Right ventricle myocardium superior (tissue), 1 donor: ENCODE results near the gene MED31. TPM values are rescaled to one million over a fixed set of nuclear protein-coding genes. Genes with fewer than 3 reads are reported as not detected.

Experiments
- ATAC-seq: fragments of 200-7000 bp; cut with Tn5 transposase; one replicate; pipeline ENCODE4 v1.9.1; 2020; ENCODE audit warnings: mild to moderate bottlenecking; ENCODE audit not compliant: poor library complexity
- DNase-seq: peaks from one replicate; pipeline ENCODE4 v3.0.0-alpha.2; 2020
- intact Hi-C: fragments of 100-400 bp; cut with DNase I; formaldehyde crosslinking; loops from one replicate; pipeline ENCODE4 v1.11.2; 2022
- total RNA-seq: library from RNA; stranded (reverse); fragmentation: NEBNext Ultra II Directional; extraction: Animal tissue kit (Norgen Biotek cat#: 25700); gene quantifications from one replicate; pipeline ENCODE4 v1.2.1, GENCODE V29; 2021
- donor health status: DM: no; HTN: yes; CAD: no; lungs with severe emphysema.

MED31 gene
- total RNA-seq, 1 donor from 2014 or later: 14.5 TPM

GRCh38 chr17:6638046-6638908 lies 13.1 kb downstream of the MED31 start:
- no peak for DNase-seq
- intact Hi-C loops: no loop called here
- ATAC-seq: no peak

GRCh38 chr17:6637458-6637840 lies 14.0 kb downstream of the MED31 start:
- no peak for DNase-seq
- intact Hi-C loops: no loop called here

GRCh38 chr17:6636616-6637457 lies 14.6 kb downstream of the MED31 start:
- DNase-seq (no peak), ATAC-seq (no peak)
- intact Hi-C loops: no loop called here

More at GRCh38 chr17:6637458-6637840, 14.0 kb downstream of the MED31 start:
- no peak for ATAC-seq

DNA sequence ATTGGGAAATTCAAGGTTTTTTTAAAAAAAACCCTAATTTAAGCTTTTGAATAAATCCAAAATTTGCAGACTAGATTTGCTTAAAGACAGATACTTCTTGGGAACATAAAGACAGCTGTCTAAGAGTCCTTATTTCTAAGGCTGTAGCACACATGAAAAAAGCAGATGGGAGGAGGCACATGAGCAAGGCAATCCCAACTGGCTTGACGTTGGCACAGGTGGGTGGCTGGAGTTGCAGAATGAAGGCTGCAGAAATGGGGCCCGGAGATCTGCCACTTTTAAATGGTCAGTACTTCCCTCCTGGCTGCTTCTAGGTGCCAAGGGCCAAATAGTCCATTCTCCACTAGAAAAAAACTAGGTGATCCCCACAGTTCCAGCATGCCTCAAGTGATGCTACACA lies 15.3 kb downstream of the MED31 start:
- ATAC-seq: no peak
- intact Hi-C loops: no loop called here
- DNase-seq: no peak

GRCh38 chr17:6633263-6633662 lies 18.1 kb downstream of the MED31 start:
- ATAC-seq: no peak
- intact Hi-C loops: no loop called here
- no peak for DNase-seq

GRCh38 chr17:6632530-6632929 lies 18.9 kb downstream of the MED31 start:
- ATAC-seq (peak; percentile 83), DNase-seq (no peak)
- intact Hi-C loops: no loop called here

DNA sequence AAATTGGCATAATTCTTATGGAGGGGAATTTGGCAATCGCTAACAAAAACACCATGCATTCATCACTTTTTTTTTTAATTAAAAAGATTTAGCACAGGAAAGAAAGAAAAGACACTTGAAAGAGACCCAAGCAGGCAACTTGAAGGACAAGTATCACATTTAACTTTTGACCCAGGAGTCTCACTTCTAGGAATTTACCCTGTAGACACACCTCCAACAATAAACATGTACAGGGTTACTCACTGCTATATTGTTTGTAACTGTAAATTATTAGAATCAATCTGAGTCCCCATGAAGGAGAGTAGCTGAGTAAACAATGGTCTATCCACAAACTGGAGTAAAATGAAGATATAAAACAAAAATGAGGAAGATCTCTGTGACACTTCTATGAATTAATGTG lies 21.0 kb downstream of the MED31 start:
- ATAC-seq (no peak), DNase-seq (no peak)
- intact Hi-C loops: no loop called here

GRCh38 chr17:6627019-6627418 lies 24.4 kb downstream of the MED31 start:
- intact Hi-C loops: no loop called here
- no peak for DNase-seq
- ATAC-seq: no peak

DNA sequence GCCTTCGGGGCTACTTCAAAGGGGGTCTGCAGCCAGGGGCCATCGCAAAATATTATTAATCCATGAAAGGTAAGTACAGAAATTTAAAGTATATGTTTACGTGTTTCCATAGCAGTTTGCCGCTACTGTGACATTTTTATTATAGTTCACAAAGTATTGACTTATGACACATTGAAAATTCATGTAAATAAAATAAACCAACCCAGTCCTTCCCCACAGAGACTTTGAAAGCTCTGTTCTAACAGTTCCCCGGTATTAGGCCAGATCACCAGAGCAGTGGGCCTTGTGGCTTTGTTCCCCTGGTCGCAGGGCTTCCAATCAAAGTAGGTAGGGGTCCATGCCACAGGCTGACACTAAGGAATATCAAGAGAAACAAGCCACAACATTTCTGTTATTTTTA lies 24.8 kb downstream of the MED31 start:
- no peak for ATAC-seq
- intact Hi-C loops: no loop called here
- DNase-seq: no peak

- ATAC-seq (no peak), DNase-seq (no peak)
- intact Hi-C loops: no loop called here
Measured at GRCh38 chr17:6623941-6624340, 27.5 kb downstream of the MED31 start.

GRCh38 chr17:6611231-6611630 lies 40.2 kb downstream of the MED31 start:
- intact Hi-C loops: no loop called here
- ATAC-seq (no peak), DNase-seq (no peak)

DNA sequence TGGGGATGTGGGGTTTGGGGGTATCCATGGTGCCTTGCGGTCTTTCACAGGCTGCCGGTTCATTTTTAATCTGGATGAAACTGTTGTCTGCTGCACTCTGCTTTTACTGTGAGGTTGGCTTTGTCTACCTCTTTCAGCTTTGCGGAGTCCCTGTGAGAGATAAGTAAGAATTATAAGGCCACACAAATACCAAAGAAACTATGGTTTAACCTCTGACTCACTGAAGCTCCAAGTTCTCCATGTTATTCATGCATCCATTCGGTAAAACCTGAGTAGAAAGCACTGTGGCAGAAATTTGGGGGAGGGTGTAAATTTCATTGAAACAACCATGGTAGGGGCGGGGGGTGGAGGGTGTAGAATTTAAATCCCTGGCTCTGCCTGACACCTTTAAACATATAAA lies 41.4 kb downstream of the MED31 start:
- intact Hi-C loops: no loop called here
- no peak for ATAC-seq
- DNase-seq: no peak

- ATAC-seq (no peak), DNase-seq (no peak)
- intact Hi-C loops: no loop called here
Measured at GRCh38 chr17:6608321-6608720, 43.1 kb downstream of the MED31 start.

DNA sequence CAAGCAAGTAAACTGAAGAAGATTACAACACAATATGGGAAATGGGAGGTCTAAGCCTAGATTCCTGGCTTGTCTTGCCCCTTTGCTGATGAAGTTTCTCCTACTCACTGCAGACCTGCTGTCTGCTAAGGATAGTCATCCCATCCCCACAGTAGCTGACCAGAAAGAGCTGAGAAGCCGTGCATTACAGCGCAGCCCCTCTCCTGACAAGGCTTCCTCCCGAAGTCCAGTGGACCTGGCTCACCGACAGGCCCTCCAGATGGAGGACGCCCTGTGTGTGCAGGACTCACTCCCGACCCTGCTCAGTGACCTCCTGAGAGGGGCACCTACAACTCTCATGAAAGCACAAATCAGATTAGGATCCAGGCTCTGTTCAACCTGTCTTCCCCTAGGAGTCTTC lies 46.3 kb downstream of the MED31 start:
- no peak for DNase-seq
- no peak for ATAC-seq
- intact Hi-C loops: no loop called here

DNA sequence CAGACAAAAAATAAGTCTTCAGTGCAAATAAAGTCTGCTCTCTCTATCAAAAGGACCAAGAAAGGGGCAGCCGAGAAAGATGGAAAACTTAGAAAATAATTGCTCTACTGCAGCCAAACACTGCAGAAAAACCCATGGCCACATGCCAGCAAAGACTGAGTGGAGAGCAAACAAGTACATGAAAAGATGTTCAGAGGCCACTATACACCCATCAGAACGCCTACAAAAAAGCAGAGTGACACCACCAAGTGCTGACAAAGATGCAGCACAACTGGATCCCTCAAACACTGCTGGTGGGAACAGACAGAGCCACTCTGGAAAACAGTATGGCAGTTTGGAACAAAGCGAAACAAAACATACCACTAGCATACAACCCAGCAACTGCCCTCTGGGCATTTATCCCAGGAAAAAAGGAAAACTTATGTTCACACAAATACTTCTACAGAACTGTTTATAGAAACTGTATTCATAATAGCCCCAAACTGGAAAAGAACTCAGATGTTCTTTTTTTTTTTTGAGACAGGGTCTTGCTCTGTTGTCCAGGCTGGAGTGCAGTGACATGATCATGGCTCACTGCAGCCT lies 47.6 kb downstream of the MED31 start:
- intact Hi-C loops: no loop called here
- ATAC-seq: no peak
- DNase-seq: no peak

DNA sequence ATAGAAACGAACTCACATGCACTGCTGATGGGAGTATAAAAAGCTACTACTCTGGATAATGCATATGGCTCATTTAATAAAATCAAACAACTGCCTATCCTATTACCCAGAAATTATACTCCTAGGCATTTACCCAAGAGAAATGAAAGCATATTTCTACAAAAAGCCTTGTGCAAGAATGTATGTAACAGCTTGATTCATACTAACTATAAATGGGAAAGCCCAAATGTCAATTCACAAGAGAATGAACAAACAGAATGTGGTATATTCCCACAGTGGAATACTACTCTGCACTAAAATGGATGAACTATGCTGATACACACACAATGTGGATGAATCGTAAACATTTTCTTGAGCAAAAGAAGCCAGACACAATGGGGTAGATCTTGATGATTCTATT lies 49.3 kb downstream of the MED31 start:
- ATAC-seq (no peak), DNase-seq (no peak)
- intact Hi-C loops: no loop called here

- intact Hi-C loops: loop anchor here (10.0 kb wide), 1 partner anchor 115 kb away; no protein-coding TSS in a partner anchor
- no peak for DNase-seq
- peak; percentile 53 for ATAC-seq
Measured at GRCh38 chr17:6599364-6599763, 52.0 kb downstream of the MED31 start.

DNA sequence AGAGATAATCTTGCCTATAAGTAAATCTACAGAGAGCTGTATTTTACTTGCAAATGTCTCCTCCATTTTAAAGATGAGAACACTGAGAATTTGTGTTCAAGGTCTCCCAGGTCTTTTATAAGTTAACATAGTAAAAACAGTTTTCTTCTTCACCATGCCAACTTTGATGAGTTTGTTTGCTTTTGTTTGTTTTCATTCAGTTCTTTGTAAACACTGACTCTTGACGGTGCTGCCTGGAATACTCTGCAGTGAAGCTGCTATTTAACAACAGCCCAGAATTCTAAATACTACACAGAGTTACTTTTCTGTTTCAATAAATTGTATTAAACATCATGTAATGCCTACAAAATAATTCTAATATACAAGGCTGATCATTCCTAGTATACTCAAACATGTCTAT lies 53.7 kb downstream of the MED31 start:
- intact Hi-C loops: loop anchor here (10.0 kb wide), 1 partner anchor 113 kb away; no protein-coding TSS in a partner anchor
- DNase-seq (no peak), ATAC-seq (no peak)

DNA sequence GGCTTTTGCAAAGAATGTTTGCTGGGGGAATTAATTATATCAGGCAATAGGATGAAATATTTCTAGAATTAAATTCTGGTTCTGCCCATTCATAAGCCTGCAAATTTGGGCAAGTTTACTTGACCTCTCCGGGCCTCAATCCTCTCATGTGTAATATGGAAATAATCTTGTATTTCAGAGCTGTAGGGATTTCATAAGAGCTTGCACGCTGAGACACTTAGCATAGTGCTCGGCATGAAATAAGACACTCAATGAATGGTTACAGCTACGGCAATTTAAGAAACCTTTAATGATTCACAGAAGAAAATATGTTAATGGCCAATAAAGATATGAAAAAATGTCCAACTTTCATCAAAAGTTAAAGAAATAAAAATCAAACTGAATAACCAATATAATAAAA lies 54.5 kb downstream of the MED31 start:
- DNase-seq (no peak), ATAC-seq (no peak)
- intact Hi-C loops: loop anchor here (10.0 kb wide), 1 partner anchor 112 kb away; no protein-coding TSS in a partner anchor
